Lower lobe of right lung (tissue), 2 donors: ENCODE results near the gene RAB3GAP2. TPM values are rescaled to one million over a fixed set of nuclear protein-coding genes. Genes with fewer than 3 reads are reported as not detected.

Source experiments
- ATAC-seq, 2 donors: fragments of 200-7000 bp; cut with Tn5 transposase; one replicate each; pipeline ENCODE4 v1.9.1; 2020 to 2022; ENCODE audit warnings: mild to moderate bottlenecking in 2 of 2, moderate library complexity in 2 of 2
- DNase-seq: peaks from one replicate; pipeline ENCODE4 v3.0.0-alpha.2; 2020
- H3K27ac ChIP-seq: fragments of 200-600 bp; one replicate; pipeline ENCODE4 v1.8.0; 2022
- H3K27me3 ChIP-seq: fragments of 200-600 bp; one replicate; pipeline ENCODE4 v1.8.0; 2022; ENCODE audit warnings: low read depth
- H3K36me3 ChIP-seq: fragments of 200-600 bp; one replicate; pipeline ENCODE4 v1.8.0; 2022; ENCODE audit warnings: mild to moderate bottlenecking
- H3K4me1 ChIP-seq: fragments of 200-600 bp; one replicate; pipeline ENCODE4 v1.8.0; 2022
- H3K4me3 ChIP-seq: fragments of 200-600 bp; one replicate; pipeline ENCODE4 v1.8.0; 2022; ENCODE audit warnings: mild to moderate bottlenecking
- H3K9me3 ChIP-seq: fragments of 200-600 bp; one replicate; pipeline ENCODE4 v1.8.0; 2022
- intact Hi-C: fragments of 100-400 bp; cut with DNase I; formaldehyde crosslinking; loops from one replicate; pipeline ENCODE4 v1.11.0; 2022
- total RNA-seq: library from RNA; stranded (reverse); fragmentation: NEBNext Ultra II Directional; extraction: Animal tissue kit (Norgen Biotek cat#: 25700); gene quantifications from one replicate; pipeline ENCODE4 v1.2.1, GENCODE V29; 2021
- TF ChIP-seq, protein P1 (sequence below): fragments of 200-600 bp; IDR thresholded peaks from one replicate; pipeline ENCODE4 v1.8.0; 2022; ENCODE audit warnings: antibody characterized with exemption, mild to moderate bottlenecking
- donor health status: DM: no; HTN: yes; CAD: no; lungs with severe emphysema.

The RAB3GAP2 gene
- total RNA-seq, 1 donor from 2014 or later: 36.1 TPM

DNA sequence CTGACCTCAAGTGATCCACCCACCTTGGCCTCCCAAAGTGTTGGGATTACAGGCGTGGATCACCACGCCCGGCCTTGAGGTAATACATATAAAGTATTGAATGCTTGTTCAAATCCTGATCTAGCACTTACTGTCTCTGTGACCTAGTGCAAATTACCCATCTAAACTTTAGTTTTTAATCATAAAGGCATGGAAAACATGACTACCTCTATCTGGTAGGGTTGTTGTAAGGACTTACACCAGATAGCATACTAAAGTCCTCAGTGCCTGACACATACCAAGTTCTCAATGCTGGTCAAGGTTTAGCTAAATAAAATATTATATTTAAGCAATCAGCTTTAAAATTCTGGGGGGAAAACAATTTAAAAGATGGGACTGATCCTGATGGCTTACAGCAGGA lies 38.3 kb downstream of the RAB3GAP2 start:
- ATAC-seq (no peak), DNase-seq (no peak)
- Histone ChIP-seq H3K4me3 (no peak overlapping the region), H3K27ac (no peak overlapping the region), H3K4me1 (peaks cover 5% of the 10 kb centered on the region), H3K36me3 (peaks cover 14% of the 10 kb centered on the region), H3K27me3 (no peaks in the 10 kb centered on the region), H3K9me3 (no peaks in the 10 kb centered on the region)
- intact Hi-C loops: no loop called here
- TF ChIP-seq, protein P1, sequence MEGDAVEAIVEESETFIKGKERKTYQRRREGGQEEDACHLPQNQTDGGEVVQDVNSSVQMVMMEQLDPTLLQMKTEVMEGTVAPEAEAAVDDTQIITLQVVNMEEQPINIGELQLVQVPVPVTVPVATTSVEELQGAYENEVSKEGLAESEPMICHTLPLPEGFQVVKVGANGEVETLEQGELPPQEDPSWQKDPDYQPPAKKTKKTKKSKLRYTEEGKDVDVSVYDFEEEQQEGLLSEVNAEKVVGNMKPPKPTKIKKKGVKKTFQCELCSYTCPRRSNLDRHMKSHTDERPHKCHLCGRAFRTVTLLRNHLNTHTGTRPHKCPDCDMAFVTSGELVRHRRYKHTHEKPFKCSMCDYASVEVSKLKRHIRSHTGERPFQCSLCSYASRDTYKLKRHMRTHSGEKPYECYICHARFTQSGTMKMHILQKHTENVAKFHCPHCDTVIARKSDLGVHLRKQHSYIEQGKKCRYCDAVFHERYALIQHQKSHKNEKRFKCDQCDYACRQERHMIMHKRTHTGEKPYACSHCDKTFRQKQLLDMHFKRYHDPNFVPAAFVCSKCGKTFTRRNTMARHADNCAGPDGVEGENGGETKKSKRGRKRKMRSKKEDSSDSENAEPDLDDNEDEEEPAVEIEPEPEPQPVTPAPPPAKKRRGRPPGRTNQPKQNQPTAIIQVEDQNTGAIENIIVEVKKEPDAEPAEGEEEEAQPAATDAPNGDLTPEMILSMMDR: no peak

DNA sequence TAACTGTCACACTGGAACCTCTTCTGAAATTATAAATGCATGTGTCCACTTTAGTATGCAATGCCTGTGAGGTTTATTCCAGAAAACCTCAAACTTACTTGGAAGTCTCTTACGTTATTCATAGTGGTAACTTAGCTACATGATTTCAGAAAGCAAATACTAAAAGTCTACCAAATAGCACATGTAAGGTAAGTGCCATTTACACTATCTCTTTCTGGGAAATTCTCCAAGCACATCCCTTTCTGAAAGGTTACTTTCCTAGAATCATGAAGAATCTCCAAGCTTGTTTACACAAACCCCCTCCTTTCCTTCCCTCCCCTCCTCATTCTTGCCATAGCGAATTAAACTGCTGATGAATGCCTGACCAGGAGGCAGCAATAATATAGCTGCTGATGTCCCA lies 42.5 kb downstream of the RAB3GAP2 start:
- DNase-seq: no peak
- no peak for ATAC-seq
- Histone ChIP-seq H3K36me3 (peaks cover 14% of the 10 kb centered on the region), H3K4me3 (no peak overlapping the region), H3K9me3 (no peaks in the 10 kb centered on the region), H3K4me1 (peaks cover 1% of the 10 kb centered on the region), H3K27ac (no peak overlapping the region), H3K27me3 (no peaks in the 10 kb centered on the region)
- TF ChIP-seq, protein P1: no peak
- intact Hi-C loops: no loop called here

DNA sequence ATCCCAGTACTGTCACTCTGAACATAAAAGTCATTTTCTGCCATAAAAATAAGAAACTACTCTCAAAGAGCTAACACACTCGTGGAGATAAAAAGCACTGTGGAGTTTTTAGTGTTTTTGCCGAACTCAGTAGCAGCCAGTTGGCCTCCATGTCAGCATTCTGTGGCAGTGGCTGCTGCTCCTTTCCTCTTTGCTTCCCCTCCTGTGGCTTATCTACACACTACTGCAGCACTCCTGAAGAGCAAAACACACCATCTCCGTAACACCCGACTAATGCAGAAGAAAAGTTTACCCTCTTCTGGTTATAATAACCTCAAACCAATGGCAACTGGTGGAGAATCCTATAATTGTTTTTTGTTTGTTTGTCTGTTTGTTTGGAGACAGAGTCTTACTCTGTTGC lies 44.9 kb downstream of the RAB3GAP2 start:
- ATAC-seq (no peak), DNase-seq (no peak)
- H3K27ac ChIP-seq: no peak overlapping the region
- intact Hi-C loops: no loop called here
- H3K27me3 ChIP-seq: no peaks in the 10 kb centered on the region
- H3K9me3 ChIP-seq: no peaks in the 10 kb centered on the region
- H3K4me3 ChIP-seq: no peak overlapping the region
- TF ChIP-seq, protein P1: no peak
- peaks cover 11% of the 10 kb centered on the region for H3K36me3 ChIP-seq
- H3K4me1 ChIP-seq: no peaks in the 10 kb centered on the region

DNA sequence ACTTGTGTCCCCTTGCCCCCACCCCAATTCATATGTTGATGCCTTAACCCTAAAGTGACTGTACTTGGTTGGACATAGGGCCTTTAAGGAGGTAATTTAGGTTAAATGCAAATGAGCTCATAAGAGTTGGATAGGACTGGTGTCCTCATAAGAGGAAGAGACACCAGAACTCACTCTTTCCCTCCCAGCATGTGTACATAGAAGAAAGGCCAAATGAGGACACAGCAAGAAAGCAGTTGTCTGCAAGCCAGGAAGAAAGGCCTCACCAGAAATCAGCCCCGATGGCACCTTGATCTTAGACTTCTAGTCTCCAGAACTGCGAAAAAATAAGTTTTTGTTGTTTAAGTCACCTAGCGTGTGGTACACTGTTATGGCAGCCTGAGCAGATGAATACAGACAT lies 45.5 kb downstream of the RAB3GAP2 start:
- intact Hi-C loops: no loop called here
- TF ChIP-seq, protein P1: no peak
- no peak overlapping the region for H3K4me3 ChIP-seq
- H3K27ac ChIP-seq: no peak overlapping the region
- peaks cover 7% of the 10 kb centered on the region for H3K36me3 ChIP-seq
- DNase-seq (no peak), ATAC-seq (no peak)
- H3K9me3 ChIP-seq: no peaks in the 10 kb centered on the region
- H3K4me1 ChIP-seq: no peaks in the 10 kb centered on the region
- no peaks in the 10 kb centered on the region for H3K27me3 ChIP-seq

DNA sequence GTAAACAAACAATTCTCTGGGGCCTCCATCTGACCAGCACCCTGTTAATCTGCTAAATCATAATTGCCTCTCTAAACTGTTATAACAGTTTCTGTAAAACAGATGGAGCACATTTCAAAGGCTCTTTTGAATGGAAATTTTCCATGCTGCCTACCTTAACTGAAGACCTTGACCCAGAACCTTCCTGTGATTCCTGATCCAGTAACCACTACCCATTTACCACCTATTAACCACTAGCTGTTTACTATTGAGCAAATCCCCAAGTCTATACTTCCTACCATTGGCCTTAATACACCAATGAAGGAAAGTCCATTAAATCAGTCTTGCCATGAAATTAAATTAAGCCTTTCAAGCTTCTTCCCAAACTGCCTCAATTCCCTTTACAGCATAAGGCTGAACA lies 46.3 kb downstream of the RAB3GAP2 start:
- H3K4me1 ChIP-seq: no peaks in the 10 kb centered on the region
- H3K4me3 ChIP-seq: no peak overlapping the region
- no peaks in the 10 kb centered on the region for H3K9me3 ChIP-seq
- DNase-seq: no peak
- H3K27ac ChIP-seq: no peak overlapping the region
- no peaks in the 10 kb centered on the region for H3K27me3 ChIP-seq
- H3K36me3 ChIP-seq: no peaks in the 10 kb centered on the region
- intact Hi-C loops: no loop called here
- no peak for ATAC-seq
- TF ChIP-seq, protein P1: no peak

DNA sequence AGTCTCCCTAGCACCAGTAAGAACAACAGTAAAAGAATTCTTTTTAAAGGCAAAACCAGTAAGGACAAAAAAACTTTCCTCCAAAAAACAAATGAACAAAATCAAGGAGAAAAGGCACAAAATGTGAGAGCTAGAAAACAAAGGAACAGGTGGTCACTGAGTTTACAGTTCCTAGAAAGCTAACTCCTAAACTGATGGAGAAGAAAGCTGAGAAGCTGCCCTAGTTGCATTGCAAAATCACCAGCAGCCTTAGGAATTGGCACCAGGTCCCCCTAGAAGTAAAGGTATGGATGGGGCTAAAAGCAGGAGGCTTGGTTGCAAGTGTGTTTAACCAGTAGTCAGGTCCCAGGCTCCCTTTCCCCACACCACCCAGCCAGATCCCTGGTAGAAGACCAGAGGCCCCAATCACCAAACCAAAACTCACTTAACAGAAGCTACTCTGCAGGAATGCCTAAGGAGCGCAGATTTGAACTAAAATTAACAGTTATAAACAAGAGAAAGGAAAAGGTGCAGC lies 47.6 kb downstream of the RAB3GAP2 start:
- Histone ChIP-seq H3K4me3 (no peak overlapping the region), H3K27ac (no peak overlapping the region), H3K9me3 (no peaks in the 10 kb centered on the region), H3K36me3 (no peaks in the 10 kb centered on the region), H3K4me1 (no peaks in the 10 kb centered on the region), H3K27me3 (no peaks in the 10 kb centered on the region)
- DNase-seq (no peak), ATAC-seq (no peak)
- intact Hi-C loops: no loop called here
- TF ChIP-seq, protein P1: no peak
